H9 (cell line): ENCODE data around the gene HNF1A. TPM values are rescaled to one million over a fixed set of nuclear protein-coding genes. Genes with fewer than 3 reads are reported as not detected.

ENCODE experiments used
- DNase-seq: peaks from one replicate; pipeline ENCODE4 v3.0.0-alpha.2; 2017
- H2AFZ ChIP-seq: one replicate; pipeline ENCODE4 v1.6.1; 2013; ENCODE audit warnings: mild to moderate bottlenecking, low read length, control low read depth, moderate library complexity
- H2AK5ac ChIP-seq: 2 replicates; pipeline ENCODE4 v1.6.1; 2013; ENCODE audit warnings: low read length, control low read depth, mixed read lengths; ENCODE audit not compliant: insufficient read length
- H2BK120ac ChIP-seq: one replicate; pipeline ENCODE4 v1.6.1; 2013; ENCODE audit warnings: low read depth, mild to moderate bottlenecking, low read length, control low read depth, inconsistent platforms; ENCODE audit not compliant: poor library complexity, severe bottlenecking
- H2BK12ac ChIP-seq: 2 replicates; pipeline ENCODE4 v1.6.1; 2013; ENCODE audit warnings: low read length, control low read depth, mixed read lengths, low read depth; ENCODE audit not compliant: insufficient read length
- H2BK15ac ChIP-seq: 2 replicates; pipeline ENCODE4 v1.6.1; 2013; ENCODE audit warnings: low read depth, low read length, control low read depth
- H2BK20ac ChIP-seq: one replicate; pipeline ENCODE4 v1.6.1; 2013; ENCODE audit warnings: low read depth, mild to moderate bottlenecking, low read length, control low read depth, inconsistent platforms; ENCODE audit not compliant: poor library complexity, severe bottlenecking
- H2BK5ac ChIP-seq: 2 replicates; pipeline ENCODE4 v1.6.1; 2013; ENCODE audit warnings: low read length, control low read depth, mixed read lengths; ENCODE audit not compliant: insufficient read length
- H3K14ac ChIP-seq: 2 replicates; pipeline ENCODE4 v1.6.1; 2013; ENCODE audit warnings: low read length, control low read depth; ENCODE audit not compliant: insufficient read depth
- H3K18ac ChIP-seq: 2 replicates; pipeline ENCODE4 v1.6.1; 2013; ENCODE audit warnings: low read depth, mild to moderate bottlenecking, mixed read lengths, low read length, control low read depth; ENCODE audit not compliant: insufficient read length
- H3K23ac ChIP-seq: 2 replicates; pipeline ENCODE4 v1.6.1; 2013; ENCODE audit warnings: low read length, control low read depth, mixed read lengths, low read depth; ENCODE audit not compliant: insufficient read length
- H3K23me2 ChIP-seq: 2 replicates; pipeline ENCODE4 v1.6.1; 2013; ENCODE audit warnings: low read depth, mild to moderate bottlenecking, mixed read lengths, low read length, control low read depth; ENCODE audit not compliant: insufficient read length, poor library complexity, severe bottlenecking
- H3K27ac ChIP-seq: 2 replicates; pipeline ENCODE4 v1.5.1; 2013; ENCODE audit warnings: low read length, control low read depth, mixed read lengths, low read depth; ENCODE audit not compliant: insufficient read length
- H3K27me3 ChIP-seq: 2 replicates; pipeline ENCODE4 v1.6.1; 2013; ENCODE audit warnings: low read length, control low read depth, inconsistent platforms; ENCODE audit not compliant: insufficient read depth
- H3K4ac ChIP-seq: 2 replicates; pipeline ENCODE4 v1.6.1; 2013; ENCODE audit warnings: low read depth, mild to moderate bottlenecking, control low read depth, inconsistent platforms, low read length, moderate library complexity
- H3K4me1 ChIP-seq: 2 replicates; pipeline ENCODE4 v1.6.1; 2013; ENCODE audit warnings: low read length, control low read depth, inconsistent platforms; ENCODE audit not compliant: insufficient read depth
- H3K4me2 ChIP-seq: 2 replicates; pipeline ENCODE4 v1.6.1; 2013; ENCODE audit warnings: low read length, control low read depth, mixed read lengths; ENCODE audit not compliant: insufficient read length, insufficient read depth
- H3K56ac ChIP-seq: 2 replicates; pipeline ENCODE4 v1.6.1; 2013; ENCODE audit warnings: low read depth, mild to moderate bottlenecking, mixed read lengths, low read length, control low read depth; ENCODE audit not compliant: insufficient read length
- H3K79me1 ChIP-seq: 2 replicates; pipeline ENCODE4 v1.6.1; 2013; ENCODE audit warnings: low read depth, mild to moderate bottlenecking, moderate library complexity, low read length, control low read depth, inconsistent platforms; ENCODE audit not compliant: insufficient read depth, poor library complexity, severe bottlenecking
- H3K79me2 ChIP-seq: 2 replicates; pipeline ENCODE4 v1.6.1; 2013; ENCODE audit warnings: low read length, control low read depth, inconsistent platforms; ENCODE audit not compliant: insufficient read depth
- H3K9ac ChIP-seq: 2 replicates; pipeline ENCODE4 v1.6.1; 2013; ENCODE audit warnings: low read length, control low read depth, mixed read lengths; ENCODE audit not compliant: insufficient read length; ENCODE audit errors: extremely low read depth
- H3K9me3 ChIP-seq: one replicate; pipeline ENCODE4 v1.6.1; 2013; ENCODE audit warnings: low read depth, low read length, inconsistent platforms; ENCODE audit not compliant: control insufficient read depth
- H3T11ph ChIP-seq: one replicate; pipeline ENCODE4 v1.6.1; 2013; ENCODE audit warnings: mild to moderate bottlenecking, low read length, control low read depth, inconsistent platforms
- H4K20me1 ChIP-seq: one replicate; pipeline ENCODE4 v1.6.1; 2013; ENCODE audit not compliant: control insufficient read depth, insufficient read length, insufficient read depth
- H4K5ac ChIP-seq: 2 replicates; pipeline ENCODE4 v1.6.1; 2013; ENCODE audit warnings: low read depth, mild to moderate bottlenecking, mixed read lengths, low read length, control low read depth; ENCODE audit not compliant: insufficient read length
- H4K8ac ChIP-seq: replicated peaks from 2 replicates; pipeline ENCODE4 v1.6.1; 2013; ENCODE audit warnings: low read length, control low read depth, mixed read lengths, low read depth; ENCODE audit not compliant: insufficient read length
- H4K91ac ChIP-seq: 2 replicates; pipeline ENCODE4 v1.6.1; 2013; ENCODE audit warnings: low read depth, mild to moderate bottlenecking, moderate library complexity, mixed read lengths, low read length, control low read depth; ENCODE audit not compliant: insufficient read length
- H3K27ac Mint-ChIP-seq, 3 experiments: 2 replicates in 2 of 3; 3 replicates in 1 of 3; pipeline ENCODE4 v1.8.0; 2020 to 2021; ENCODE audit warnings: mixed read lengths in 3 of 3, mild to moderate bottlenecking in 1 of 3, moderate library complexity in 1 of 3
- H3K27me3 Mint-ChIP-seq: 2 replicates; pipeline ENCODE4 v1.8.0; 2021; ENCODE audit warnings: low read depth, mild to moderate bottlenecking, moderate library complexity, mixed read lengths
- H3K36me3 Mint-ChIP-seq, 3 experiments: 2 replicates in 2 of 3; 3 replicates in 1 of 3; pipeline ENCODE4 v1.8.0; 2020 to 2021; ENCODE audit warnings: low read depth in 3 of 3, mixed read lengths in 3 of 3; ENCODE audit not compliant: insufficient read depth in 1 of 3
- H3K4me1 Mint-ChIP-seq, 2 experiments: 2 replicates each; pipeline ENCODE4 v1.8.0; 2020; ENCODE audit warnings: mixed read lengths in 2 of 2
- H3K4me3 Mint-ChIP-seq, 2 experiments: 2 replicates in 1 of 2; 3 replicates in 1 of 2; pipeline ENCODE4 v1.8.0; 2020 to 2021; ENCODE audit warnings: mild to moderate bottlenecking in 2 of 2, mixed read lengths in 2 of 2, moderate library complexity in 1 of 2
- H3K9me3 Mint-ChIP-seq, 2 experiments: 2 replicates in 1 of 2; 3 replicates in 1 of 2; pipeline ENCODE4 v1.8.0; 2020; ENCODE audit warnings: mild to moderate bottlenecking in 2 of 2, mixed read lengths in 2 of 2, moderate library complexity in 1 of 2
- WGBS: extraction: QIAGEN DNeasy Blood & Tissue Kit; methylation state at CpG from one replicate; pipeline ENCODE4 v1.1.7; 2013; ENCODE audit warnings: missing lambda C conversion rate, low lambda C conversion rate, mixed read lengths; ENCODE audit not compliant: insufficient read length; ENCODE audit errors: extremely low coverage; 5-methylcytosine and 5-hydroxymethylcytosine counted together
- total RNA-seq: library from RNA; stranded (reverse); gene quantifications from 2 replicates; pipeline ENCODE4 v1.2.1, GENCODE V29; 2021
- TF ChIP-seq, protein P1 (sequence below): fragments of 200-600 bp; sonication (generic); conservative IDR thresholded peaks from 3 replicates; pipeline ENCODE4 v1.8.0; 2021; ENCODE audit warnings: antibody characterized with exemption, mild to moderate bottlenecking

The HNF1A gene
- total RNA-seq, 1 experiment from 2014 or later, result not detected

DNA sequence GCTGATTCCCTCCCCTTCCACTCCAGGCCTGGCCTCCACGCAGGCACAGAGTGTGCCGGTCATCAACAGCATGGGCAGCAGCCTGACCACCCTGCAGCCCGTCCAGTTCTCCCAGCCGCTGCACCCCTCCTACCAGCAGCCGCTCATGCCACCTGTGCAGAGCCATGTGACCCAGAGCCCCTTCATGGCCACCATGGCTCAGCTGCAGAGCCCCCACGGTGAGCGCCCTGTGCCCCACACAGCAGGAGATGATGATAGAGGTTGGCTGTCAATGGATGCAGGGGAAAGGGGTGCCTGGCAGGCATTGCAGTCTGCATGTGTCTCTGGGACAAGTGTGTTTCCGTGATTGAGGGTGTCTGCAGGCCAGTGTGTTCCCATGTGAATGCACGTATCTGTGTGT lies 19.1 kb downstream of the HNF1A start:
- no peaks in the 10 kb centered on the region for H3K4me1 ChIP-seq
- peaks cover 6 to 10% of the 10 kb centered on the region in 2 experiments for H3K4me1 Mint-ChIP-seq
- no peaks in the 10 kb centered on the region for H3K79me2 ChIP-seq
- no peak overlapping the region for H3K27ac ChIP-seq
- peak overlapping the region in 1 of 3 experiments; percentile 28; a peak in 1 of 7 replicates for H3K27ac Mint-ChIP-seq
- no peak overlapping the region for H2AK5ac ChIP-seq
- H3K9ac ChIP-seq, result no peak overlapping the region
- H4K20me1 ChIP-seq, result no peaks in the 10 kb centered on the region
- no peak overlapping the region for H3T11ph ChIP-seq
- no peak overlapping the region for H4K8ac ChIP-seq
- H2BK5ac ChIP-seq, result no peak overlapping the region
- H2BK15ac ChIP-seq, result no peak overlapping the region
- no peaks in the 10 kb centered on the region for H3K9me3 ChIP-seq
- no peak overlapping the region for H2BK12ac ChIP-seq
- DNase-seq, result no peak
- no peak overlapping the region for H3K4ac ChIP-seq
- no peaks in the 10 kb centered on the region for H3K27me3 ChIP-seq
- no peak overlapping the region for H3K4me2 ChIP-seq
- H3K23ac ChIP-seq, result no peak overlapping the region
- no peak overlapping the region for H3K4me3 Mint-ChIP-seq
- no peak overlapping the region for H4K91ac ChIP-seq
- no peak overlapping the region for H4K5ac ChIP-seq
- H3K9me3 Mint-ChIP-seq, result peaks cover 0 to 3% of the 10 kb centered on the region in 2 experiments; a peak in 2 of 5 replicates
- no peaks in the 10 kb centered on the region for H3K23me2 ChIP-seq
- TF ChIP-seq, protein P1, sequence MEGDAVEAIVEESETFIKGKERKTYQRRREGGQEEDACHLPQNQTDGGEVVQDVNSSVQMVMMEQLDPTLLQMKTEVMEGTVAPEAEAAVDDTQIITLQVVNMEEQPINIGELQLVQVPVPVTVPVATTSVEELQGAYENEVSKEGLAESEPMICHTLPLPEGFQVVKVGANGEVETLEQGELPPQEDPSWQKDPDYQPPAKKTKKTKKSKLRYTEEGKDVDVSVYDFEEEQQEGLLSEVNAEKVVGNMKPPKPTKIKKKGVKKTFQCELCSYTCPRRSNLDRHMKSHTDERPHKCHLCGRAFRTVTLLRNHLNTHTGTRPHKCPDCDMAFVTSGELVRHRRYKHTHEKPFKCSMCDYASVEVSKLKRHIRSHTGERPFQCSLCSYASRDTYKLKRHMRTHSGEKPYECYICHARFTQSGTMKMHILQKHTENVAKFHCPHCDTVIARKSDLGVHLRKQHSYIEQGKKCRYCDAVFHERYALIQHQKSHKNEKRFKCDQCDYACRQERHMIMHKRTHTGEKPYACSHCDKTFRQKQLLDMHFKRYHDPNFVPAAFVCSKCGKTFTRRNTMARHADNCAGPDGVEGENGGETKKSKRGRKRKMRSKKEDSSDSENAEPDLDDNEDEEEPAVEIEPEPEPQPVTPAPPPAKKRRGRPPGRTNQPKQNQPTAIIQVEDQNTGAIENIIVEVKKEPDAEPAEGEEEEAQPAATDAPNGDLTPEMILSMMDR, result no peak
- H3K14ac ChIP-seq, result no peak overlapping the region
- no peaks in the 10 kb centered on the region for H3K79me1 ChIP-seq
- no CpG with 5 or more reads among the region's 9 CpGs for WGBS
- H3K27me3 Mint-ChIP-seq, result peaks cover 5% of the 10 kb centered on the region
- H2AFZ ChIP-seq, result no peak overlapping the region
- no peak overlapping the region for H2BK120ac ChIP-seq
- no peak overlapping the region for H3K18ac ChIP-seq
- H2BK20ac ChIP-seq, result no peak overlapping the region
- peaks cover 0 to 6% (median 3%) of the 10 kb centered on the region in 3 experiments; a peak in 4 of 7 replicates for H3K36me3 Mint-ChIP-seq
- H3K56ac ChIP-seq, result no peak overlapping the region
